ENCODE data around the gene FHOD3. TPM values are rescaled to one million over a fixed set of nuclear protein-coding genes. Genes with fewer than 3 reads are reported as not detected.

Gene FHOD3
- total and polyA plus RNA-seq, 2 experiments from 2014 or later = 2.7 to 8.7 TPM

- Mint-ChIP-seq H3K36me3 (ENCODE audit: low read depth) (no peaks in the 10 kb centered on the region), H3K27ac (peak overlapping the region; percentile 78), H3K27me3 (ENCODE audit: insufficient read depth, low read depth, poor library complexity) (peaks cover 14% of the 10 kb centered on the region), H3K4me3 (no peak overlapping the region), H3K4me1 (no peaks in the 10 kb centered on the region), H3K9me3 (no peaks in the 10 kb centered on the region)
- H3K27me3 ChIP-seq (ENCODE audit: insufficient read depth) = no peaks in the 10 kb centered on the region
- H3K4me2 ChIP-seq = no peak overlapping the region
- ATAC-seq = no peak
- no peak overlapping the region for H2AFZ ChIP-seq
- no peaks in the 10 kb centered on the region for H3K36me3 ChIP-seq (ENCODE audit: insufficient read depth)
- no peaks in the 10 kb centered on the region for H4K20me1 ChIP-seq (replicated peaks; ENCODE audit: insufficient read depth)
- no peaks in the 10 kb centered on the region for H3F3A ChIP-seq (replicated peaks; ENCODE audit: low read depth)
- H3K9me2 ChIP-seq (ENCODE audit: insufficient read depth) = peaks cover 6% of the 10 kb centered on the region; the same call in 1 of the 2 replicates
- TF ChIP-seq ZNF462 (CRISPR knock-in tag; IDR thresholded peaks at IDR 0.05) (no peak), POLR2AphosphoS5 (IDR thresholded peaks at IDR 0.05; ENCODE audit: low read depth) (no peak), ETS1 (IDR thresholded peaks at IDR 0.05) (no peak), NANOG (IDR thresholded peaks at IDR 0.05; ENCODE audit: borderline replicate concordance) (no peak), ZNF331 (CRISPR knock-in tag; IDR thresholded peaks at IDR 0.05; ENCODE audit: low read depth) (no peak), REST (IDR thresholded peaks at IDR 0.05; ENCODE audit: unreplicated experiment) (no peak), CREB1 (CRISPR knock-in tag; IDR thresholded peaks at IDR 0.05; ENCODE audit: low read depth) (no peak), CTCF (conservative IDR thresholded peaks at IDR 0.05; ENCODE audit: low read depth in 2 of 2) (no peak), ZNF114 (CRISPR knock-in tag; IDR thresholded peaks at IDR 0.05) (no peak), JUNB (IDR thresholded peaks at IDR 0.05; ENCODE audit: unreplicated experiment) (no peak), EZH2 (IDR thresholded peaks at IDR 0.05; ENCODE audit: low read depth, unreplicated experiment) (no peak), STAT1 (IDR thresholded peaks at IDR 0.05; ENCODE audit: unreplicated experiment) (no peak), EZH2phosphoT487 (IDR thresholded peaks at IDR 0.05; ENCODE audit: unreplicated experiment) (no peak)
- no peak overlapping the region for H3K4me3 ChIP-seq
- no peaks in the 10 kb centered on the region for H3K79me2 ChIP-seq (replicated peaks; ENCODE audit: insufficient read depth)
- no peak for DNase-seq (ENCODE audit: low spot score)
- H3K4me1 ChIP-seq (ENCODE audit: insufficient read depth) = no peaks in the 10 kb centered on the region
- no peak overlapping the region for H3K27ac ChIP-seq (ENCODE audit: low read depth)
These were observed 446.9 kb downstream of the FHOD3 start for GRCh38 chr18:36744261-36744876.
